ENCODE measurements around the gene ZNF532.
"Not testable (repeated sequence)": the region's sequence is repeated elsewhere in the genome, so short reads cannot be mapped to it uniquely, and the experiment has no call there.

ZNF532 gene, protein sequence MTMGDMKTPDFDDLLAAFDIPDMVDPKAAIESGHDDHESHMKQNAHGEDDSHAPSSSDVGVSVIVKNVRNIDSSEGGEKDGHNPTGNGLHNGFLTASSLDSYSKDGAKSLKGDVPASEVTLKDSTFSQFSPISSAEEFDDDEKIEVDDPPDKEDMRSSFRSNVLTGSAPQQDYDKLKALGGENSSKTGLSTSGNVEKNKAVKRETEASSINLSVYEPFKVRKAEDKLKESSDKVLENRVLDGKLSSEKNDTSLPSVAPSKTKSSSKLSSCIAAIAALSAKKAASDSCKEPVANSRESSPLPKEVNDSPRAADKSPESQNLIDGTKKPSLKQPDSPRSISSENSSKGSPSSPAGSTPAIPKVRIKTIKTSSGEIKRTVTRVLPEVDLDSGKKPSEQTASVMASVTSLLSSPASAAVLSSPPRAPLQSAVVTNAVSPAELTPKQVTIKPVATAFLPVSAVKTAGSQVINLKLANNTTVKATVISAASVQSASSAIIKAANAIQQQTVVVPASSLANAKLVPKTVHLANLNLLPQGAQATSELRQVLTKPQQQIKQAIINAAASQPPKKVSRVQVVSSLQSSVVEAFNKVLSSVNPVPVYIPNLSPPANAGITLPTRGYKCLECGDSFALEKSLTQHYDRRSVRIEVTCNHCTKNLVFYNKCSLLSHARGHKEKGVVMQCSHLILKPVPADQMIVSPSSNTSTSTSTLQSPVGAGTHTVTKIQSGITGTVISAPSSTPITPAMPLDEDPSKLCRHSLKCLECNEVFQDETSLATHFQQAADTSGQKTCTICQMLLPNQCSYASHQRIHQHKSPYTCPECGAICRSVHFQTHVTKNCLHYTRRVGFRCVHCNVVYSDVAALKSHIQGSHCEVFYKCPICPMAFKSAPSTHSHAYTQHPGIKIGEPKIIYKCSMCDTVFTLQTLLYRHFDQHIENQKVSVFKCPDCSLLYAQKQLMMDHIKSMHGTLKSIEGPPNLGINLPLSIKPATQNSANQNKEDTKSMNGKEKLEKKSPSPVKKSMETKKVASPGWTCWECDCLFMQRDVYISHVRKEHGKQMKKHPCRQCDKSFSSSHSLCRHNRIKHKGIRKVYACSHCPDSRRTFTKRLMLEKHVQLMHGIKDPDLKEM (N-terminal part only)

GRCh38 chr18:58864146-58865032 is at the start of gene ZNF532:
TSS of gene ZNF532 (plus strand) at chr18:58864877. CDS start in a region left out here.
- FAIRE-seq (no peak), DNase-seq (ENCODE audit: insufficient read length, low spot score) (no peak)
- no peak for TF ChIP-seq POLR2A (IDR thresholded peaks at IDR 0.05; ENCODE audit: low read depth, low read length)

- no peak for DNase-seq (ENCODE audit: insufficient read length, low spot score)
- TF ChIP-seq POLR2A (IDR thresholded peaks at IDR 0.05; ENCODE audit: low read depth, low read length): no peak
- no peak for FAIRE-seq
These were observed 45.6 kb upstream of the ZNF532 start for GRCh38 chr18:58819051-58819450.

DNA sequence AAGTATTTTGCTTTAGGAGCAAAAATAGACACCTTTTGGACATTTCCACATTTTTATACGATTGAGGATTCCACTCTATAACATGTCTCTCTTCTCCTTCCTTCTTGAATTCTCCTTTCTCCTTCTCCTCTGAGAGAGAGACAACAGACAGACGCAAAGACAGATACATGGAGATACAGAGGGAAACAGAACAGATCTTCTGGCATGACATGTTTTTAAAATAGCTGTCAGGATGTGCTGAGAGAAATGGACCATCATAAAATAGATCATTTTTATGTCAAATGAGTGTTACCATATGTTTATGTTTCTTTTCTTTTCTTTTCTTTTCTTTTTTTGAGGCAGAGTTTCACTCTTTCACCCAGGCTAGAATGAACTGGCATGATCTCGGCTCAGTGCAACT is 44.4 kb upstream of the ZNF532 start:
- TF ChIP-seq POLR2A (IDR thresholded peaks at IDR 0.05; ENCODE audit: low read depth, low read length): no peak
- DNase-seq (ENCODE audit: insufficient read length, low spot score): no peak
- no peak for FAIRE-seq

GRCh38 chr18:58822944-58823343 is 41.7 kb upstream of the ZNF532 start:
- FAIRE-seq (no peak), DNase-seq (ENCODE audit: insufficient read length, low spot score) (no peak)
- no peak for TF ChIP-seq POLR2A (IDR thresholded peaks at IDR 0.05; ENCODE audit: low read depth, low read length)

GRCh38 chr18:58823412-58823811 is 41.3 kb upstream of the ZNF532 start:
- DNase-seq (ENCODE audit: insufficient read length, low spot score) (no peak), FAIRE-seq (no peak)
- TF ChIP-seq POLR2A (IDR thresholded peaks at IDR 0.05; ENCODE audit: low read depth, low read length): no peak

DNA sequence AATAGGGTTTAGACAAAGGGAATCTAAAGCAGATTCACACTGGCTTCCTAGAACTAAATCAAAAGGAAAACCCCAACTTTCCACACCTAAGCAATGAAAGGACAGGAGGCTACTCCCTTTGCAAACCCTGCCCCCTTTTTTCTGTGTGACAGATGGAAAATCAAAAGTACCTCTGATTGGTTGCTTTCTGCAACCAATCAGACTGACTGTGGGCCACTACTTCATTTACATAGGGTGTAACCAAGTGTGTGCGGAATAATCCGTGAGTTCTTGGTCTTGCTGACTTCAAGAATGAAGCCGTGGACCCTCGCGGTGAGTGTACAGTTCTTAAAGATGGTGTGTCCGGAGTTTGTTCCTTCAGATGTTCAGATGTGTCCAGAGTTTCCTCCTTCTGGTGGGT is 37.8 kb upstream of the ZNF532 start:
- not testable (repeated sequence) for FAIRE-seq; DNase-seq (ENCODE audit: insufficient read length, low spot score)

DNA sequence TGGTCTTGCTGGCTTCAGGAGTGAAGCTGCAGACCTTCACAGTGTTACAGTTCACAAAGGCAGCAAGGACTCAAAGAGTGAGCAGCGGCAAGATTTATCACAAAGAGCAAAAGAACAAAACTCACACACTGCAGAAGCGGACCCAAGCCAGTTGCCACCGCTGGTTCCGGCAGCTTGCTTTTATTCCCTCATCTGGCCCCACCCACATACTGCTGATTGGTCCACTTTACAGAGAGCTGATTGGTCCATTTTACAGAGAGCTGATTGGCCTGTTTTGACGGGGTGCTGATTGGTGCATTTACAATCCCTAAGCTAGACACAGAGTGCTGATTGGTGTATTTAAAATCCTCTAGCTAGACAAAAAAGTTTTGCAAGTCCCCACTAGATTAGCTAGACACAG is 37.2 kb upstream of the ZNF532 start:
- FAIRE-seq (no peak), DNase-seq (ENCODE audit: insufficient read length, low spot score) (no peak)
- TF ChIP-seq POLR2A (IDR thresholded peaks at IDR 0.05; ENCODE audit: low read depth, low read length): no peak

DNA sequence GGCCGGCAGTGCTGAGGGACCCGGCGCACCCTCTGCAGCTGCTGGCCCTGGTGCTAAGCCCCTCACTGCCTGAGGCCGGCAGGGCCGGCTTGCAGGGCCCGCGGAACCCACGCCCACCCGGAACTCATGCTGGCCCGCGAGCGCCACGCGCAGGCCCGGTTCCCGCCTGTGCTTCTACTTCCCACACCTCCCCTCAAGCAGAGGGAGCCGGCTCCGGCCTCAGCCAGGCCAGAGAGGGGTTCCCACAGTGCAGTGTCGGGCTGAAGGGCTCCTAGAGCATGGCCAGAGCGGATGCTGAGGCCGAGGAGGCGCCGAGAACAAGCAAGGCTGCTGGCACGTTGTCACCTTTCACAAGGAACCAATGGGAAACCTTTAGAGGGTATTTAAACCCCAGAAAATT is 36.8 kb upstream of the ZNF532 start:
- TF ChIP-seq POLR2A (IDR thresholded peaks at IDR 0.05; ENCODE audit: low read depth, low read length): no peak

DNA sequence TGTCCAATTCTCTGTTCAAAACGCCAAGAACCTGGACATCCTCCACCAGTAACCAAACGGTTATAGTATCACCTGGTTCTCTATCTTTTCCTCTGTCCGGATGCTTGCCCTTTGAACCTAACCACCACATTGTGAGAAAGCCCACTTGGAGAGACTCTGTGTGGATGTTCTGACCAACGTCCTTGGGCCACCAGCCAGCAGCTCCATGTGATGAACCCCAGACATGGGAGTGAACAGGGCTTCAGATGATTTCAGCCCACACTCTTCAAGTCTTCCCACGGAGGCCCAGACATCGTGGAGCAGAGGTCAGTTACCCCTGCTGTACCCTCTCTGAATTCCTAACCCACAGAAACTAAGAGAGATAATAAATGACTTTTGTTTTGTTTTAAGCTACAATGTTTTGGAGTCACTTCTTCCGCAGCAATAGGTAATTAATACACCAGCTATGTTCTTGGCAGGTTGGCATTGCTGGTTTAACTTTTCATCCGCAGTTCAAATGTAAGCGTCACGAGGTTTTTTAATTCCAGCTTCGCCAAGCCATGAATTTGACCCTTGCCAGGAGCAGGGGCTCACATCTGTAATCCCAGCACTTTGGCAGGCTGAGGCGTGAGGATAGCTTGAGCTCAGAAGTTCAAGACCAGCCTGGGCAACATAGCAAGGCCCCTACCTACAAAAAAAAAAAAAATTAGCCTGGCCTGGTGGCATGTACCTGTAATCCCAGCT is 36.1 kb upstream of the ZNF532 start:
- TF ChIP-seq POLR2A (IDR thresholded peaks at IDR 0.05; ENCODE audit: low read depth, low read length): no peak
- DNase-seq (ENCODE audit: insufficient read length, low spot score): no peak
- no peak for FAIRE-seq

More for the DNA sequence above, 36.8 kb upstream of the ZNF532 start:
- FAIRE-seq (no peak), DNase-seq (ENCODE audit: insufficient read length, low spot score) (no peak)

- DNase-seq (ENCODE audit: insufficient read length, low spot score): no peak
- no peak for TF ChIP-seq POLR2A (IDR thresholded peaks at IDR 0.05; ENCODE audit: low read depth, low read length)
- FAIRE-seq: no peak
These were observed 35.4 kb upstream of the ZNF532 start for GRCh38 chr18:58829263-58829662.

- FAIRE-seq; DNase-seq (ENCODE audit: insufficient read length, low spot score): not testable (repeated sequence)
These were observed 34.8 kb upstream of the ZNF532 start for GRCh38 chr18:58829886-58830285.

DNA sequence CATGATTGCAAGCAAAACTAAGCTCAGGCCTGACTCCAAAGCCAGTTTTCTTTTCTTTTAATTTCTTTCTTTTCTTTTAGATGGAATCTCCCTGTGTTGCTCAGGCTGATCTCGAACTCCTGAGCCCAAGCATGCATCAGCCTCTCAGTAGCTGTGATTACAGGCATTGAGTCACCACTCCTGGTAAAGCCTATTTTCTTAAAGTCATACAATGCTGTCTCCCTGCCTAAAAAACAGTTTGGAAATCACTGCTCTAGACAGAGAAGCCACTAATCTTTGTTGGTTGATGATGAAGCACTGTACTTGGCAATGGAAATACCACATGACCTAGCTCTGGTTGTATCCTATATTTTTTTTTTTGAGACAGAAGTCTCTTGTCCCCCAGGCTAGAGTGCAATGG is 33.1 kb upstream of the ZNF532 start:
- no peak for TF ChIP-seq POLR2A (IDR thresholded peaks at IDR 0.05; ENCODE audit: low read depth, low read length)
- DNase-seq (ENCODE audit: insufficient read length, low spot score) (peak; percentile 14), FAIRE-seq (no peak)

Data from H54 (cell line).